A673 (cell line): ENCODE measurements around the gene HK1.

Experiments
- EZH2 ChIP-seq: fragments of 200-600 bp; sonication (generic); IDR thresholded peaks from 2 replicates; pipeline ENCODE4 v1.6.1; 2017; ENCODE audit warnings: borderline replicate concordance, low read depth, mild to moderate bottlenecking, mixed read lengths, antibody characterized with exemption, low read length; ENCODE audit not compliant: poor library complexity, severe bottlenecking
- TF ChIP-seq, protein P1 (sequence below): fragments of 300-800, 200-600 bp; sonication (generic); conservative IDR thresholded peaks from 2 replicates; pipeline ENCODE4 v1.5.1; 2017; ENCODE audit warnings: low read depth, mild to moderate bottlenecking, antibody characterized with exemption, low read length, moderate library complexity, mixed read lengths

DNA sequence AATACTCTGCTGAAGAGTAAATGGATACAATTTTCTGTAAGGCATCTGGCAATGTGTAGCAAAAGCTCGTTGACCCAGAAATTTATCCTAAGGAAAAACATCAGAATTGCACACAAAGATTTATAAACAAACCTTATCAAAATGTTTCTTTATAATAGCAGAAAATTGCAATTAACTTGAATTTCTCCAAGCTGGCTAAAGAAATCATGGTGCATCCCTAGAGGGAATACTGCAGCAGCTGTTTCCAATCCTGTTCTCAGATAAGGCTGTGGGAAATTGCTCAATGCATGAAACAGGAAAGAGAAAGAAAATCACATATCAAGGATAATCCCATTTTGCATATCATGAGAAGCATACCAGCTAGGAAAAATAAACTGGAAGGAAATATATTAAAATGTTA, 119.7 kb downstream of the HK1 start:
- TF ChIP-seq, protein P1, sequence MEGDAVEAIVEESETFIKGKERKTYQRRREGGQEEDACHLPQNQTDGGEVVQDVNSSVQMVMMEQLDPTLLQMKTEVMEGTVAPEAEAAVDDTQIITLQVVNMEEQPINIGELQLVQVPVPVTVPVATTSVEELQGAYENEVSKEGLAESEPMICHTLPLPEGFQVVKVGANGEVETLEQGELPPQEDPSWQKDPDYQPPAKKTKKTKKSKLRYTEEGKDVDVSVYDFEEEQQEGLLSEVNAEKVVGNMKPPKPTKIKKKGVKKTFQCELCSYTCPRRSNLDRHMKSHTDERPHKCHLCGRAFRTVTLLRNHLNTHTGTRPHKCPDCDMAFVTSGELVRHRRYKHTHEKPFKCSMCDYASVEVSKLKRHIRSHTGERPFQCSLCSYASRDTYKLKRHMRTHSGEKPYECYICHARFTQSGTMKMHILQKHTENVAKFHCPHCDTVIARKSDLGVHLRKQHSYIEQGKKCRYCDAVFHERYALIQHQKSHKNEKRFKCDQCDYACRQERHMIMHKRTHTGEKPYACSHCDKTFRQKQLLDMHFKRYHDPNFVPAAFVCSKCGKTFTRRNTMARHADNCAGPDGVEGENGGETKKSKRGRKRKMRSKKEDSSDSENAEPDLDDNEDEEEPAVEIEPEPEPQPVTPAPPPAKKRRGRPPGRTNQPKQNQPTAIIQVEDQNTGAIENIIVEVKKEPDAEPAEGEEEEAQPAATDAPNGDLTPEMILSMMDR = no peak
- no peak for TF ChIP-seq EZH2
